Tongue (tissue), 2 donors: Measurements from ENCODE around the gene FAM228B. TPM values are rescaled to one million over a fixed set of nuclear protein-coding genes. Genes with fewer than 3 reads are reported as not detected.

Experiments
- DNase-seq: peaks from one replicate; pipeline ENCODE4 v3.0.0-alpha.2; 2015
- total RNA-seq: library from RNA; depleted of rRNA; stranded (reverse); fragments of >200 nt; gene quantifications from one replicate; pipeline ENCODE4 v1.2.3, GENCODE V29; 2014

FAM228B gene
- total RNA-seq, 1 donor from 2014 or later: 39.4 TPM

DNA sequence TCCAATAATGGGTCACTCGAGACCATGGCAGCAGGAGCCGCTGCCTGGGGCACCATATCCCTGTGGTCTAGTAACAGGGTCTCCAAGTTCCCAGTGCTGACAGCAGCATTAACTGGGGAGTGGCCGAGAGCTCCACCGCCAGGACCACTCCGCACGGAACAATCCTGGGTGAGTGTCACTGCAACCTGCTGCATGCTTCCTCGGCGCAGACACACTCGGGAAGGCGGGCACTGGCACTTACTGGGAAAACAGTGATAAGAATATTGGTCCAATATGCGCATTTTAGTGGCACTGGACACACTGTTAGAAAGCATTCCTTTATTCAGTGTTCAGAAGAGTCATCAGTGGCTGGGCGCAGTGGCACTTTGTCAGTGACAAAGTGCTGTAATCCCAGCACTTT, 81.2 kb downstream of the FAM228B start:
- no peak for DNase-seq

DNA sequence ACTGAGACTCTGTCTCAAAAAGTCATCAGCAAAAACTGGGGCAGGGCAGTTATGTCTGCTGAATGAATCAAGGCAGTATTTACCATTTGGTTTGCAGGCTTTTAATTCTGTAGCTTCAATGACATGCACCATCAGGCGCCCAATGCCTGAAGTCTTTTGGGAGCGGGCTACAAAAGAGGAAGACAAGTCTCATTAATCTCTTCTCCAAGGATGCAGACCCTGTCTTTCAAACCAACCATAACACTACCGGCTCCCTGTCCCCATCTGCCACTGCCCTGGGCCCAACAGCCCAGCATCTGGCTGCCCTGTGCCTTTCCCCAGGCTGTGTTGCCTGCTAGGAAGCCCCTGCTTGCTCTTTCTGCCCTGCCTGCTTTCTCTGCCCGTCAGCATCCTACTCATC, 81.9 kb downstream of the FAM228B start:
- no peak for DNase-seq

DNA sequence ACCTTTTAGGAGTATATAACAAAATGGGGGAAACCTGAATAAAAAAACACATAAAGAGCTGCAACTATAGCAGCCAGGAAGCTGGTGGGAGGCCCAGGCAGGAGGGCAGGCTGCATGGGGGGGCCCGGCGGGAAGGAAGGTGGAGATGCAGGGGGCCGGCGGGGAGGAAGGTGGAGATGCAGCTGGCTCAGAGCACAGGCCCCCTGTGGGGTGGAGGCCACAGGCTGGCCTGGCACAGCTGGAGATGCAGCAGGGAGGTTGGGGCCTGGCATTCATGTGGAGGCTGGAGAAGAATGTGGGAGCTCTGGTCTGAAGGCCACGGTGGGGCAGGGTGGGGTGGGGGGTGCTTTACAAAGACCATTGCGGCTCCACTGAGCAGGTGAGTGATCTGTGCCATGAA, 83.0 kb downstream of the FAM228B start:
- DNase-seq: no peak

DNA sequence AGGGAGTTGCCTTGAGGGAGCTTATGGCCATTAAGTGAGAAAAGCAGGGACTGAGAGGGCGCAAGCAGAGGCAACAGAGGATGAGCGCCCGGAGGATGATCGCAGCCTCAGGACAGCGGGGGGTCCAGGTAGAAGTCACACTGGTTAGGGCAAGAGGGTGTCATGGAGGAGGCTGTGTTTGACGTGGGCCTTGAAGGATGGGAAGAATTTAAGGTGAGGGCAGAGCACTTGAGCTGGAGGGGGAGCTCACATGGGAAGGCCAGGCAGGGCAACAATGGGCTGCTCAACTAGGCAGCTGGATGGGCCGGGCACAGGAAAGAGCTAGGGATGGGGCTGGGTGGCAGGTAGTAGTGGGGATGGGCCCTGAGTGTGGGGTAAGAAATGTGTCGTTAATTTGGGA, 83.4 kb downstream of the FAM228B start:
- DNase-seq: no peak

DNA sequence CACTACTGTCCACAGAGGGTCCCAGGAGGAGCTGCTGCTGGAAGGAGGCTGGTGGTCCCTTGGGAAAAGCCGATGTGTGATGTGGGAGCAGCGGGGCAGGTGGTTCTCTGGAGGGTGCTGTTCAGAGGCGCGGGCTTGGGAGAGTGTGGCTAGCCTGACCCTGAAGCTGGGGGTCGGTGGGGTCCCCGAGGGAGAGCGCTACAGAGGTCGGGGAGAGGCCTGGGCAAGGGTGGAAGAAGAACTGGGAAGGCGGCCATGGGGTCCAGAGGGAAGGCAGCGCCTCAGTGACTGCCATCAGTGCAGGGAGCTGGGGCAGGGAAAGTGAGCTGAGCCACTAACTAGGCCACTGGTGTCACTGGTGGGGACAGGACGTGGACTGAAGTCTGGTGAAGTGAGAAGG, 84.1 kb downstream of the FAM228B start:
- DNase-seq: no peak

DNA sequence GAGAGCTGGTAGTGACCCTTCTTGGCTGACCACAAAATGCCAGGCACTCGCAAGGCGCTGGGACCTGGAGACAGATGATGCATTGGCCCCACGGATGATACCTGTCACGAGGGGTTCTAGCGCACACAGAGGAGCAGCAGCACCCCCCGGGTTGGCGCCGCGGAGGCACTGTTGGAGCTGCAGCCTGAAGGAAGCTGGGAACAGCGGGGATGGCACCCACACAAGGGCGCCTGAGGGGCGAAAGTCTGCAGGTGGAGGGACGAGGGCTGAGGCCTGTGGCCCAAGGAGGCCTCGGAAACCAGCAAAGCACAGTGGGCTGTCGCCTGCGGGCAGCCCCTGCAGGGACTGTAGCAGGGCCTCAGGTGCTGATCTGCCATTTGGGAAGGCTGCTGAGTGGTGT, 85.2 kb downstream of the FAM228B start:
- DNase-seq: no peak

DNA sequence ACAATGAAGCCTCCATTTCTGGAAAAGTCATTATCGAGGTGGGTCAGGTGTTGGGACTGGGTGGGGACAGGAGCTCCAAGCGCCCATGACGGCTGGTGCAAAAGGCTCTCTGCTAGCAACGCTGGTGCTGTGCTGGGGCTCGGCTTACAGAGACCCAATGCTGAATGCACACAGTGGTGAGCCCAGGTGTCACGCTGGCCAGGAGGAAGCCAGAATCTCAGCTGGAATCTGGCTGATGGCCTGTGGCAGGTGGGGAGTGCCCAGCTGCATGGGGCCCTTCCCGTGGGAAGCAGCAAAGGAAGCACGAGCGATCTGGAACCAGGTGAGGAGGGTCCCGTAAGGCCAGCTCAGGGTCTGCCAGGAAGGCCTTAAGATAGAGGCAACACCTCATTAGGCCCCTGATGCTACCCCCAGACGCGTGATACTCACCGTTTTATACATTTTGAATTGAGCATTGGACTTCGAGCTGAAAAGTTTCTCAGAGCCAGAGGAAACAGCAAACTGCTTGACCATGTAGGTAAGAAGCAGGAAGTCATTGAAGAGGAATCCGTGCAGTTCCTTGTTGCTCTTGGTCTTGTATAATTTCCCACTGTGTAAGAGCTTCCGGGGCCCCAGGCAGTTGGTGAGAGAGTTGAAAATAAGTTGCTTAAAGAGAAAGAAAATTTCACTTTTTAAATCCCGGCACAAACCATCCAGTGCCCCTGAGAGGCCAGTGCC, 86.3 kb downstream of the FAM228B start:
- no peak for DNase-seq

DNA sequence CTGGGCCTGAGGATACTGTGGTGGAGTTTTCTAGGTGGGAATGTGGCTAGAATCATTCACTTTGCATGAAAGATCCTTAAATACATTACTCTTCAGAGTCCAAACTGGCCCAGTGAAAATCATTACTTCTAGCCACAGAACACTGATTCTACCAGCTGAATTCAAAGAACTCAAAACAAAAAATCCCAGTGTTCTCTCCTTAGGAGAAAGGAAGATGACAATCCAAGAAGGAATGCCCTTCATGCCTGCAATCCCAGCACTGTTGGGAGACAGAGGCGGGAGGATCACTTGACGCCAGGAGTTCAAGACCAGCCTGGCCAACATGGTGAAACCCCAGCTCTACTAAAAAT, 86.8 kb downstream of the FAM228B start:
- no peak for DNase-seq

DNA sequence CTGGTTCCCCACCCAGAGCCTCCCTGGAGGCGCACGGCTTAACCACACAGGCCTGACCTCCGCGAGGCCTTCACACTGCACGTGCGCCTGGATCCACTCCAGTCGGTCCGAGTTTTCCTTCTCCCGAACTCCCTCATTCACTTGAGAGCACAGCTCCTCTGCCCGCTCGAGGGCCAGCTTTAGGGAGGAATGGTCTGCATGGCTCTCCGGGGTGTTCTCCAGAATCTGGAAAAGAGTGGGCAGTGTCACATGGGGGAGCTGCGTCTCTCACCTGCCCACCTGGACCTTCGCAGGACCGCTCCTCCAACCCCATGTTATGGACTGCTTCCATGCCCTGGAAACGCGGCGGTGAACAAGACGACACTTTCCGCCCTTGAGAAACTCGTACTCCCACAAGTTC, 87.5 kb downstream of the FAM228B start:
- DNase-seq: no peak

DNA sequence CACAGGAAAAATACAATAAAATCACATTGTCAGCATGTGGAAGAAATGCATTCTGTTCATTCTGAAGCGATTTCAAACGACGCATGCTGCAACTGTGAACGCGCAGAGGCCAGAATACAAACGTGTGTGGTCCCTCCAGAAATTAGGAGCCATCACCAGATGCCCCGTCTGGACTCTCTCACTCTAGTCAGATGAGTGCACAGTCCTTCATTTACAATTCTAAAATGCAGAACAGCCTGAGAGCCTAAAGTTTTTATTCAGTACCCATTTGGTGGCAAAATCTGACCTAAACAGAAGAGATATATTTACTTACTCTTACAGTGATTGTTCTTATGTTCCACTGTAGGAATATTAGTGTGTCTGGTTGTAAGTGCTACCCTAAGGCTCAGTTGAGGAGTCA, 88.1 kb downstream of the FAM228B start:
- DNase-seq: no peak

DNA sequence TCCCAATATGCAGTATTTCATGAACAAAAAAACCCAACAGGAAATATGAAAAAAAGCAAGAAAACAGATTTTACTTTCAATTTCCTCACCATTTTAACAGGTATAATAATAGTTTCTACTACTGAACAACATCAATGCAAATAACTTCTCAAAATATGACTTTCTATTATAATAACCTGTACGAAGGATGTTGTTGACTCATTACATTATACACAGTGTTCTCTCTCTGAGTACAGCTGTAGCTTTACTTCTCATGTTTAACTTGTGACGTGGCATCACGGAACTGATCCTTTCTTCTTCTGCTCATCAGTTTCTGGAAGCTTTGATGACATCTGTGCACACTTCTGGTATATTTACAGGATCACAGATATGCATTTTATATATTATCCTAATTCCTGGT, 91.6 kb downstream of the FAM228B start:
- DNase-seq: no peak

Other genes with a start within 250 kb of the FAM228B start
- gene ATAD2B, start 196.3 kb upstream of the FAM228B start, total RNA-seq: 49.9 TPM
- 30.6 TPM for gene UBXN2A, start 183.0 kb upstream of the FAM228B start, total RNA-seq
- 0.10 TPM for gene MFSD2B, start 113.4 kb upstream of the FAM228B start, total RNA-seq
- gene WDCP, start 76.1 kb upstream of the FAM228B start, total RNA-seq: 12.6 TPM
- 6.1 TPM for gene FKBP1B, start 73.7 kb upstream of the FAM228B start, total RNA-seq
- 110 TPM for gene SF3B6, start 47.1 kb upstream of the FAM228B start, total RNA-seq
- gene TP53I3, start 38.6 kb upstream of the FAM228B start, total RNA-seq: 29.1 TPM
- gene PFN4, start 135 bp upstream of the FAM228B start, total RNA-seq: not detected
- gene FAM228A, start 51.6 kb downstream of the FAM228B start, total RNA-seq: 1.3 TPM
- 44.4 TPM for gene ITSN2, start 237.1 kb downstream of the FAM228B start, total RNA-seq